H9 (cell line): ENCODE results near the gene ACP4. TPM values are rescaled to one million over a fixed set of nuclear protein-coding genes. Genes with fewer than 3 reads are reported as not detected.

Experiments
- DNase-seq: peaks from one replicate; pipeline ENCODE4 v3.0.0-alpha.2; 2017
- H2AFZ ChIP-seq: one replicate; pipeline ENCODE4 v1.6.1; 2013; ENCODE audit warnings: mild to moderate bottlenecking, low read length, control low read depth, moderate library complexity
- H2AK5ac ChIP-seq: 2 replicates; pipeline ENCODE4 v1.6.1; 2013; ENCODE audit warnings: low read length, control low read depth, mixed read lengths; ENCODE audit not compliant: insufficient read length
- H2BK120ac ChIP-seq: one replicate; pipeline ENCODE4 v1.6.1; 2013; ENCODE audit warnings: low read depth, mild to moderate bottlenecking, low read length, control low read depth, inconsistent platforms; ENCODE audit not compliant: poor library complexity, severe bottlenecking
- H2BK12ac ChIP-seq: 2 replicates; pipeline ENCODE4 v1.6.1; 2013; ENCODE audit warnings: low read length, control low read depth, mixed read lengths, low read depth; ENCODE audit not compliant: insufficient read length
- H2BK15ac ChIP-seq: 2 replicates; pipeline ENCODE4 v1.6.1; 2013; ENCODE audit warnings: low read depth, low read length, control low read depth
- H2BK20ac ChIP-seq: one replicate; pipeline ENCODE4 v1.6.1; 2013; ENCODE audit warnings: low read depth, mild to moderate bottlenecking, low read length, control low read depth, inconsistent platforms; ENCODE audit not compliant: poor library complexity, severe bottlenecking
- H2BK5ac ChIP-seq: 2 replicates; pipeline ENCODE4 v1.6.1; 2013; ENCODE audit warnings: low read length, control low read depth, mixed read lengths; ENCODE audit not compliant: insufficient read length
- H3K14ac ChIP-seq: 2 replicates; pipeline ENCODE4 v1.6.1; 2013; ENCODE audit warnings: low read length, control low read depth; ENCODE audit not compliant: insufficient read depth
- H3K18ac ChIP-seq: 2 replicates; pipeline ENCODE4 v1.6.1; 2013; ENCODE audit warnings: low read depth, mild to moderate bottlenecking, mixed read lengths, low read length, control low read depth; ENCODE audit not compliant: insufficient read length
- H3K23ac ChIP-seq: 2 replicates; pipeline ENCODE4 v1.6.1; 2013; ENCODE audit warnings: low read length, control low read depth, mixed read lengths, low read depth; ENCODE audit not compliant: insufficient read length
- H3K23me2 ChIP-seq: 2 replicates; pipeline ENCODE4 v1.6.1; 2013; ENCODE audit warnings: low read depth, mild to moderate bottlenecking, mixed read lengths, low read length, control low read depth; ENCODE audit not compliant: insufficient read length, poor library complexity, severe bottlenecking
- H3K27ac ChIP-seq: 2 replicates; pipeline ENCODE4 v1.5.1; 2013; ENCODE audit warnings: low read length, control low read depth, mixed read lengths, low read depth; ENCODE audit not compliant: insufficient read length
- H3K27me3 ChIP-seq: 2 replicates; pipeline ENCODE4 v1.6.1; 2013; ENCODE audit warnings: low read length, control low read depth, inconsistent platforms; ENCODE audit not compliant: insufficient read depth
- H3K4ac ChIP-seq: 2 replicates; pipeline ENCODE4 v1.6.1; 2013; ENCODE audit warnings: low read depth, mild to moderate bottlenecking, control low read depth, inconsistent platforms, low read length, moderate library complexity
- H3K4me1 ChIP-seq: 2 replicates; pipeline ENCODE4 v1.6.1; 2013; ENCODE audit warnings: low read length, control low read depth, inconsistent platforms; ENCODE audit not compliant: insufficient read depth
- H3K4me2 ChIP-seq: 2 replicates; pipeline ENCODE4 v1.6.1; 2013; ENCODE audit warnings: low read length, control low read depth, mixed read lengths; ENCODE audit not compliant: insufficient read length, insufficient read depth
- H3K56ac ChIP-seq: 2 replicates; pipeline ENCODE4 v1.6.1; 2013; ENCODE audit warnings: low read depth, mild to moderate bottlenecking, mixed read lengths, low read length, control low read depth; ENCODE audit not compliant: insufficient read length
- H3K79me1 ChIP-seq: 2 replicates; pipeline ENCODE4 v1.6.1; 2013; ENCODE audit warnings: low read depth, mild to moderate bottlenecking, moderate library complexity, low read length, control low read depth, inconsistent platforms; ENCODE audit not compliant: insufficient read depth, poor library complexity, severe bottlenecking
- H3K79me2 ChIP-seq: 2 replicates; pipeline ENCODE4 v1.6.1; 2013; ENCODE audit warnings: low read length, control low read depth, inconsistent platforms; ENCODE audit not compliant: insufficient read depth
- H3K9ac ChIP-seq: 2 replicates; pipeline ENCODE4 v1.6.1; 2013; ENCODE audit warnings: low read length, control low read depth, mixed read lengths; ENCODE audit not compliant: insufficient read length; ENCODE audit errors: extremely low read depth
- H3K9me3 ChIP-seq: one replicate; pipeline ENCODE4 v1.6.1; 2013; ENCODE audit warnings: low read depth, low read length, inconsistent platforms; ENCODE audit not compliant: control insufficient read depth
- H3T11ph ChIP-seq: one replicate; pipeline ENCODE4 v1.6.1; 2013; ENCODE audit warnings: mild to moderate bottlenecking, low read length, control low read depth, inconsistent platforms
- H4K20me1 ChIP-seq: one replicate; pipeline ENCODE4 v1.6.1; 2013; ENCODE audit not compliant: control insufficient read depth, insufficient read length, insufficient read depth
- H4K5ac ChIP-seq: 2 replicates; pipeline ENCODE4 v1.6.1; 2013; ENCODE audit warnings: low read depth, mild to moderate bottlenecking, mixed read lengths, low read length, control low read depth; ENCODE audit not compliant: insufficient read length
- H4K8ac ChIP-seq: replicated peaks from 2 replicates; pipeline ENCODE4 v1.6.1; 2013; ENCODE audit warnings: low read length, control low read depth, mixed read lengths, low read depth; ENCODE audit not compliant: insufficient read length
- H4K91ac ChIP-seq: 2 replicates; pipeline ENCODE4 v1.6.1; 2013; ENCODE audit warnings: low read depth, mild to moderate bottlenecking, moderate library complexity, mixed read lengths, low read length, control low read depth; ENCODE audit not compliant: insufficient read length
- H3K27ac Mint-ChIP-seq, 3 experiments: 2 replicates in 2 of 3; 3 replicates in 1 of 3; pipeline ENCODE4 v1.8.0; 2020 to 2021; ENCODE audit warnings: mixed read lengths in 3 of 3, mild to moderate bottlenecking in 1 of 3, moderate library complexity in 1 of 3
- H3K27me3 Mint-ChIP-seq: 2 replicates; pipeline ENCODE4 v1.8.0; 2021; ENCODE audit warnings: low read depth, mild to moderate bottlenecking, moderate library complexity, mixed read lengths
- H3K36me3 Mint-ChIP-seq, 3 experiments: 2 replicates in 2 of 3; 3 replicates in 1 of 3; pipeline ENCODE4 v1.8.0; 2020 to 2021; ENCODE audit warnings: low read depth in 3 of 3, mixed read lengths in 3 of 3; ENCODE audit not compliant: insufficient read depth in 1 of 3
- H3K4me1 Mint-ChIP-seq, 2 experiments: 2 replicates each; pipeline ENCODE4 v1.8.0; 2020; ENCODE audit warnings: mixed read lengths in 2 of 2
- H3K4me3 Mint-ChIP-seq, 2 experiments: 2 replicates in 1 of 2; 3 replicates in 1 of 2; pipeline ENCODE4 v1.8.0; 2020 to 2021; ENCODE audit warnings: mild to moderate bottlenecking in 2 of 2, mixed read lengths in 2 of 2, moderate library complexity in 1 of 2
- H3K9me3 Mint-ChIP-seq, 2 experiments: 2 replicates in 1 of 2; 3 replicates in 1 of 2; pipeline ENCODE4 v1.8.0; 2020; ENCODE audit warnings: mild to moderate bottlenecking in 2 of 2, mixed read lengths in 2 of 2, moderate library complexity in 1 of 2
- WGBS: extraction: QIAGEN DNeasy Blood & Tissue Kit; methylation state at CpG from one replicate; pipeline ENCODE4 v1.1.7; 2013; ENCODE audit warnings: missing lambda C conversion rate, low lambda C conversion rate, mixed read lengths; ENCODE audit not compliant: insufficient read length; ENCODE audit errors: extremely low coverage; 5-methylcytosine and 5-hydroxymethylcytosine counted together
- total RNA-seq: library from RNA; stranded (reverse); gene quantifications from 2 replicates; pipeline ENCODE4 v1.2.1, GENCODE V29; 2021
- TF ChIP-seq, protein P1 (sequence below): fragments of 200-600 bp; sonication (generic); conservative IDR thresholded peaks from 3 replicates; pipeline ENCODE4 v1.8.0; 2021; ENCODE audit warnings: antibody characterized with exemption, mild to moderate bottlenecking

ACP4 gene
- total RNA-seq, 1 experiment from 2014 or later, result not detected

DNA sequence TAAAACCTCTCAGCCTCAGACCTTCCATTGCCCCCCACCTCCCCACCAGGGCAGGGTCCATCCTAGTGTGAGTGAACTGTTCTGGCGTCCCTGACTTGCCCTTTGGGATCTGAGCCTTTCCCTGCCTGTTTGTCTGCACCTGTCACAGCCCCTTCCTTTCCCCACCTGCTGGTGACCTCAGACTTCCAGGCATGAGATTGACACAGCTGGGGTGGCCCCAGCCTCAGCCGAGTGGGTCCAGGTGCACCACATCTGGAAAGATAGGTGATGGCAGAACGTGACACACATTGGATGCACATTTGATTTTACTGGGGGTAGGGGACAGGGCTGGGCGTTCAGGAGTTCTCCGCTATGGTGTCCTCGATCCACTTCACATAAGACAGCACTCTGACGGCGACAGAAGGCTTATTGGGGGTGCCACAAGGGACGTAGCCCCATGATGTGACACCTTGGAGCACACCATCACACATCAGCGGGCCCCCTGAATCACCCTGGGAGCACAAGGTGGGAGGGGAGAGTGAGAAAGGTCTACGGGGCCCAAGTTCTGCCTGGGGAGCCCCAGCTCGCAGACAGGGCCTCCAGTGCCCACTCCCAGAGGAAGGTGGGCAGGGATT lies 28.8 kb downstream of the ACP4 start:
- no peak overlapping the region for H3K27ac Mint-ChIP-seq

More for the DNA sequence above, 28.8 kb downstream of the ACP4 start:
- DNase-seq, result no peak
- Mint-ChIP-seq H3K36me3 (peaks cover 0 to 2% (median 0%) of the 10 kb centered on the region in 3 experiments; a peak in 4 of 7 replicates), H3K9me3 (peaks cover 3 to 4% of the 10 kb centered on the region in 2 experiments; a peak in 3 of 5 replicates), H3K27me3 (peaks cover 89% of the 10 kb centered on the region), H3K4me3 (peak overlapping the region; percentile 76 to 87; a peak in 4 of 5 replicates), H3K4me1 (peaks cover 33 to 42% of the 10 kb centered on the region in 2 experiments)
- Histone ChIP-seq H3K79me2 (no peaks in the 10 kb centered on the region), H3K56ac (no peak overlapping the region), H2AFZ (no peak overlapping the region), H2BK15ac (no peak overlapping the region), H3K4me1 (peaks cover 5% of the 10 kb centered on the region; the same call in 1 of the 2 replicates), H3K23ac (no peak overlapping the region), H3K14ac (no peak overlapping the region), H2BK12ac (no peak overlapping the region), H4K5ac (no peak overlapping the region), H4K8ac (no peak overlapping the region), H3K79me1 (no peaks in the 10 kb centered on the region), H2BK120ac (no peak overlapping the region), H3K9me3 (no peaks in the 10 kb centered on the region), H3K23me2 (peaks cover 8% of the 10 kb centered on the region), H3K4me2 (peak overlapping the region; percentile 68), H3K27me3 (peaks cover 12% of the 10 kb centered on the region; the same call in 1 of the 2 replicates), H3K18ac (no peak overlapping the region), H2BK20ac (no peak overlapping the region), H3K4ac (no peak overlapping the region), H2AK5ac (no peak overlapping the region), H4K91ac (no peak overlapping the region), H4K20me1 (no peaks in the 10 kb centered on the region), H3K9ac (no peak overlapping the region), H2BK5ac (no peak overlapping the region), H3T11ph (no peak overlapping the region), H3K27ac (no peak overlapping the region)
- TF ChIP-seq, protein P1, sequence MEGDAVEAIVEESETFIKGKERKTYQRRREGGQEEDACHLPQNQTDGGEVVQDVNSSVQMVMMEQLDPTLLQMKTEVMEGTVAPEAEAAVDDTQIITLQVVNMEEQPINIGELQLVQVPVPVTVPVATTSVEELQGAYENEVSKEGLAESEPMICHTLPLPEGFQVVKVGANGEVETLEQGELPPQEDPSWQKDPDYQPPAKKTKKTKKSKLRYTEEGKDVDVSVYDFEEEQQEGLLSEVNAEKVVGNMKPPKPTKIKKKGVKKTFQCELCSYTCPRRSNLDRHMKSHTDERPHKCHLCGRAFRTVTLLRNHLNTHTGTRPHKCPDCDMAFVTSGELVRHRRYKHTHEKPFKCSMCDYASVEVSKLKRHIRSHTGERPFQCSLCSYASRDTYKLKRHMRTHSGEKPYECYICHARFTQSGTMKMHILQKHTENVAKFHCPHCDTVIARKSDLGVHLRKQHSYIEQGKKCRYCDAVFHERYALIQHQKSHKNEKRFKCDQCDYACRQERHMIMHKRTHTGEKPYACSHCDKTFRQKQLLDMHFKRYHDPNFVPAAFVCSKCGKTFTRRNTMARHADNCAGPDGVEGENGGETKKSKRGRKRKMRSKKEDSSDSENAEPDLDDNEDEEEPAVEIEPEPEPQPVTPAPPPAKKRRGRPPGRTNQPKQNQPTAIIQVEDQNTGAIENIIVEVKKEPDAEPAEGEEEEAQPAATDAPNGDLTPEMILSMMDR, result no peak
- WGBS, result no CpG with 5 or more reads among the region's 12 CpGs
